HCT116 (cell line): ENCODE results near the gene GMPR2. TPM values are rescaled to one million over a fixed set of nuclear protein-coding genes. Genes with fewer than 3 reads are reported as not detected.

Experiments
- ATAC-seq: fragments of 200-7000 bp; cut with Tn5 transposase; 2 replicates; pipeline ENCODE4 v1.9.1; 2020; ENCODE audit warnings: mild to moderate bottlenecking, moderate library complexity
- BruUV-seq: library from RNA; stranded (reverse); fragments of 400-500 nt; replicated peaks from 2 replicates; lab custom pipeline; 2021; lab: Mats Ljungman, UMichigan
- CTCF ChIA-PET: fragments of 300-600 bp; sonication (Branson Sonifier 250); formaldehyde crosslinking; loops from one replicate; lab custom pipeline; 2021; ENCODE audit warnings: antibody characterized with exemption; lab: Charles Lee
- POLR2A ChIA-PET: fragments of 300-600, 350-600 bp; sonication (Branson Sonifier 250); formaldehyde crosslinking; loops from one replicate; lab custom pipeline; 2021; ENCODE audit warnings: antibody characterized with exemption; lab: Charles Lee
- RAD21 ChIA-PET, 2 experiments: fragments of 300-600 bp; sonication (Branson Sonifier 250); formaldehyde crosslinking; loops; one replicate each; lab custom pipeline; 2023; ENCODE audit warnings: low total read pairs in 2 of 2; ENCODE audit not compliant: uncharacterized antibody in 2 of 2, unreplicated experiment in 2 of 2, low non-redundant PET in 1 of 2; lab: Charles Lee
- DNase-seq: peaks from one replicate; pipeline ENCODE4 v3.0.0-alpha.2; 2010; ENCODE audit warnings: low read depth, low spot score
- H2AFZ ChIP-seq: fragments of 200-600 bp; shearing (Covaris generic), sonication (generic); 2 replicates; pipeline ENCODE4 v1.6.1; 2017; ENCODE audit warnings: low read depth, mixed run types, mixed read lengths, antibody characterized with exemption, low read length; ENCODE audit not compliant: poor library complexity, severe bottlenecking
- H3K27ac ChIP-seq: 2 replicates; pipeline ENCODE4 v1.5.1; 2012; ENCODE audit warnings: low read depth, low read length
- H3K27me3 ChIP-seq: fragments of 200-600 bp; sonication (generic); 2 replicates; pipeline ENCODE4 v1.6.1; 2016; ENCODE audit warnings: mixed run types, low read length, mixed read lengths; ENCODE audit not compliant: insufficient read depth
- H3K36me3 ChIP-seq, 2 experiments: fragments of 200-500 bp in 1 of 2; fragments of 200-600 bp in 1 of 2; sonication (Bioruptor generic) in 1 of 2; sonication (generic) in 1 of 2; 2 replicates each; pipeline versions ENCODE4 v1.5.1 to v1.6.1; 2014 to 2016; ENCODE audit warnings: low read length in 2 of 2, inconsistent platforms in 1 of 2, mixed read lengths in 1 of 2, mixed run types in 1 of 2; ENCODE audit not compliant: insufficient read depth in 2 of 2, control insufficient read depth in 1 of 2
- H3K4me1 ChIP-seq, 2 experiments: fragments of 200-600 bp in 1 of 2; sonication (generic) in 1 of 2; 2 replicates each; pipeline versions ENCODE4 v1.5.1 to v1.6.1; 2012 to 2017; ENCODE audit warnings: low read length in 2 of 2, inconsistent platforms in 1 of 2, mild to moderate bottlenecking in 1 of 2, mixed read lengths in 1 of 2, mixed run types in 1 of 2, moderate library complexity in 1 of 2; ENCODE audit not compliant: insufficient read depth in 2 of 2, control insufficient read depth in 1 of 2
- H3K4me2 ChIP-seq: fragments of 200-600 bp; sonication (generic); 2 replicates; pipeline ENCODE4 v1.6.1; 2017; ENCODE audit warnings: mixed run types, low read length, mixed read lengths
- H3K4me3 ChIP-seq, 2 experiments: fragments of 200-600 bp in 1 of 2; sonication (generic) in 1 of 2; replicated peaks in 1 of 2; 2 replicates each; pipeline ENCODE4 v1.5.1; 2011 to 2016; ENCODE audit warnings: low read length in 2 of 2, control low read depth in 1 of 2, low read depth in 1 of 2, mild to moderate bottlenecking in 1 of 2, mixed read lengths in 1 of 2, mixed run types in 1 of 2
- H3K79me2 ChIP-seq: fragments of 200-600 bp; sonication (generic); 2 replicates; pipeline ENCODE4 v1.6.1; 2017; ENCODE audit warnings: mild to moderate bottlenecking, mixed run types, low read length, moderate library complexity, mixed read lengths; ENCODE audit not compliant: insufficient read depth
- H3K9ac ChIP-seq: fragments of 200-600 bp; sonication (generic); 2 replicates; pipeline ENCODE4 v1.6.1; 2016; ENCODE audit warnings: low read length, mixed read lengths
- H3K9me2 ChIP-seq: fragments of 200-600 bp; sonication (generic), shearing (Covaris generic); 2 replicates; pipeline ENCODE4 v1.6.1; 2017; ENCODE audit warnings: mixed run types, mild to moderate bottlenecking, moderate library complexity; ENCODE audit not compliant: insufficient read depth
- H3K9me3 ChIP-seq, 2 experiments: fragments of 200-500 bp in 1 of 2; fragments of 200-600 bp in 1 of 2; sonication (Bioruptor generic) in 1 of 2; sonication (generic) in 1 of 2; 2 replicates each; pipeline ENCODE4 v1.6.1; 2014 to 2017; ENCODE audit warnings: low read length in 2 of 2, mixed read lengths in 2 of 2, inconsistent platforms in 1 of 2, low read depth in 1 of 2, mild to moderate bottlenecking in 1 of 2, mixed run types in 1 of 2, moderate library complexity in 1 of 2; ENCODE audit not compliant: control insufficient read depth in 1 of 2, insufficient read depth in 1 of 2
- H4K20me1 ChIP-seq: fragments of 200-600 bp; sonication (generic), shearing (Covaris generic); 2 replicates; pipeline ENCODE4 v1.6.1; 2017; ENCODE audit warnings: mixed run types, mild to moderate bottlenecking, moderate library complexity; ENCODE audit not compliant: insufficient read depth
- ATF3 ChIP-seq: IDR thresholded peaks from 2 replicates; pipeline ENCODE4 v1.6.1; 2012
- CBX3 ChIP-seq: IDR thresholded peaks from 2 replicates; pipeline ENCODE4 v1.6.1; 2012; ENCODE audit warnings: low read depth
- CTCF ChIP-seq, 3 experiments: fragments of 200-600 bp in 1 of 3; sonication (generic) in 1 of 3; IDR thresholded peaks in 2 of 3; conservative IDR thresholded peaks in 1 of 3; 2 replicates each; pipeline ENCODE4 v1.5.1; 2012 to 2017; ENCODE audit warnings: low read depth in 2 of 3, low read length in 2 of 3, antibody characterized with exemption in 1 of 3, borderline replicate concordance in 1 of 3, control low read depth in 1 of 3, mild to moderate bottlenecking in 1 of 3, mixed read lengths in 1 of 3, mixed run types in 1 of 3, moderate library complexity in 1 of 3; ENCODE audit not compliant: insufficient read depth in 1 of 3
- FOSL1 ChIP-seq: IDR thresholded peaks from 2 replicates; pipeline ENCODE4 v1.6.1; 2012; ENCODE audit warnings: low read depth
- JUND ChIP-seq: IDR thresholded peaks from 2 replicates; pipeline ENCODE4 v1.6.1; 2012
- MAX ChIP-seq: IDR thresholded peaks from 2 replicates; pipeline ENCODE4 v1.6.1; 2012
- POLR2AphosphoS5 ChIP-seq: IDR thresholded peaks from 2 replicates; pipeline ENCODE4 v1.6.1; 2011; ENCODE audit warnings: mild to moderate bottlenecking, low read depth, low read length, moderate library complexity
- RAD21 ChIP-seq: IDR thresholded peaks from 2 replicates; pipeline ENCODE4 v1.6.1; 2012; ENCODE audit warnings: low read depth, mild to moderate bottlenecking
- REST ChIP-seq: IDR thresholded peaks from 2 replicates; pipeline ENCODE4 v1.6.1; 2012; ENCODE audit warnings: low read depth
- SIN3A ChIP-seq: IDR thresholded peaks from 2 replicates; pipeline ENCODE4 v1.6.1; 2012; ENCODE audit warnings: low read depth
- SP1 ChIP-seq: IDR thresholded peaks from 2 replicates; pipeline ENCODE4 v1.6.1; 2012; ENCODE audit warnings: low read depth
- TCF7L2 ChIP-seq: IDR thresholded peaks from 2 replicates; pipeline ENCODE4 v1.7.0; 2011; ENCODE audit warnings: borderline replicate concordance, inconsistent platforms; ENCODE audit not compliant: insufficient read depth, insufficient read length; ENCODE audit errors: extremely low read depth
- ZBTB33 ChIP-seq: IDR thresholded peaks from 2 replicates; pipeline ENCODE4 v1.6.1; 2011; ENCODE audit warnings: mild to moderate bottlenecking, low read length, moderate library complexity; ENCODE audit not compliant: insufficient replicate concordance; ENCODE audit errors: extremely low read depth
- ZFX ChIP-seq: fragments of 450-650 bp; IDR thresholded peaks from 2 replicates; pipeline ENCODE4 v1.6.1; 2017
- intact Hi-C: fragments of 100-400 bp; cut with micrococcal nuclease; formaldehyde crosslinking; loops from 2 replicates; pipeline ENCODE4 v1.10.0; 2022
- total RNA-seq: library from RNA; stranded (reverse); gene quantifications from one replicate; pipeline ENCODE4 v1.2.1, GENCODE V29; 2021; ENCODE audit not compliant: unreplicated experiment

Gene GMPR2
- total RNA-seq, 1 experiment from 2014 or later = 66.9 TPM

GRCh38 chr14:24260780-24261157 lies 28.0 kb downstream of the GMPR2 start:
- RAD21 ChIA-PET = no interaction called here
- H3K27me3 ChIP-seq = no peaks in the 10 kb centered on the region
- CTCF ChIA-PET = no interaction called here
- H2AFZ ChIP-seq = no peak overlapping the region
- DNase-seq (no peak), ATAC-seq (no peak)
- TF ChIP-seq TCF7L2 = no peak
- no peak for TF ChIP-seq RAD21
- TF ChIP-seq SP1 = no peak
- TF ChIP-seq ZBTB33 = no peak
- no peak for TF ChIP-seq ATF3
- no peak for TF ChIP-seq MAX
- TF ChIP-seq POLR2AphosphoS5 = no peak
- TF ChIP-seq CTCF (IDR thresholded peaks at IDR 0.05 in 2 of 3, conservative IDR thresholded peaks at IDR 0.05 in 1 of 3; ENCODE audit: borderline replicate concordance in 1 of 3, insufficient read depth in 1 of 3, low read depth in 2 of 3, low read length in 2 of 3) = no peak
- TF ChIP-seq REST = no peak
- no peak for TF ChIP-seq FOSL1
- TF ChIP-seq SIN3A = no peak
- no peak for TF ChIP-seq CBX3
- no peak for TF ChIP-seq JUND
- no peak for TF ChIP-seq ZFX
- H3K4me1 ChIP-seq = peaks cover 10 to 14% of the 10 kb centered on the region in 2 experiments
- no peak overlapping the region for H3K27ac ChIP-seq
- no peaks in the 10 kb centered on the region for H4K20me1 ChIP-seq
- H3K4me3 ChIP-seq = no peak overlapping the region
- no peaks in the 10 kb centered on the region for H3K36me3 ChIP-seq
- no peak overlapping the region for H3K9ac ChIP-seq
- H3K4me2 ChIP-seq = no peak overlapping the region
- no peaks in the 10 kb centered on the region for H3K9me3 ChIP-seq
- H3K79me2 ChIP-seq = no peaks in the 10 kb centered on the region
- POLR2A ChIA-PET = no interaction called here
- no TSS peak for BruUV-seq
- no peaks in the 10 kb centered on the region for H3K9me2 ChIP-seq
- intact Hi-C loops = no loop called here
